NB4 (cell line): Measurements from ENCODE around the gene UBFD1.

Source experiments
- DNase-seq: peaks from one replicate; pipeline ENCODE4 v3.0.0; 2010; ENCODE audit warnings: low read depth
- H3K4me3 ChIP-seq: one replicate; pipeline ENCODE4 v1.5.1; 2011; ENCODE audit warnings: mild to moderate bottlenecking, low read depth, low read length, moderate library complexity
- CTCF ChIP-seq: IDR thresholded peaks from one replicate; pipeline ENCODE4 v1.5.1; 2012; ENCODE audit warnings: low read depth, low read length
- MAX ChIP-seq: IDR thresholded peaks from 2 replicates; pipeline ENCODE4 v1.6.1; 2011; ENCODE audit warnings: low read depth, low read length
- MYC ChIP-seq: IDR thresholded peaks from 2 replicates; pipeline ENCODE4 v1.6.1; 2011; ENCODE audit warnings: low read depth, low read length
- POLR2A ChIP-seq: IDR thresholded peaks from 2 replicates; pipeline ENCODE4 v1.6.1; 2011; ENCODE audit warnings: mild to moderate bottlenecking; ENCODE audit not compliant: insufficient read length; ENCODE audit errors: extremely low read depth

Gene UBFD1

GRCh38 chr16:23527961-23528643 lies 29.4 kb upstream of the UBFD1 start:
- no peak for DNase-seq
- TF ChIP-seq POLR2A (no peak), MYC (no peak), CTCF (no peak), MAX (no peak)
- no peak overlapping the region for H3K4me3 ChIP-seq

GRCh38 chr16:23528644-23529310 lies 28.8 kb upstream of the UBFD1 start:
- TF ChIP-seq MYC (no peak), POLR2A (no peak), CTCF (no peak), MAX (no peak)
- no peak overlapping the region for H3K4me3 ChIP-seq
- no peak for DNase-seq

GRCh38 chr16:23530062-23530461 lies 27.5 kb upstream of the UBFD1 start:
- no peak for DNase-seq
- TF ChIP-seq POLR2A (no peak), MYC (no peak), CTCF (no peak), MAX (no peak)
- H3K4me3 ChIP-seq: no peak overlapping the region

GRCh38 chr16:23532448-23532847 lies 25.1 kb upstream of the UBFD1 start:
- TF ChIP-seq CTCF (no peak), POLR2A (no peak), MAX (no peak), MYC (no peak)
- no peak overlapping the region for H3K4me3 ChIP-seq
- no peak for DNase-seq

- H3K4me3 ChIP-seq: no peak overlapping the region
- TF ChIP-seq POLR2A: no peak
- DNase-seq: no peak
Measured at GRCh38 chr16:23534868-23535860, 22.4 kb upstream of the UBFD1 start.

- TF ChIP-seq CTCF: no peak
- no peak for TF ChIP-seq MAX
- TF ChIP-seq MYC: no peak
- TF ChIP-seq POLR2A: no peak
Measured at GRCh38 chr16:23535901-23536300, 21.6 kb upstream of the UBFD1 start.

More at GRCh38 chr16:23535901-23536300, 21.6 kb upstream of the UBFD1 start:
- no peak overlapping the region for H3K4me3 ChIP-seq
- no peak for DNase-seq
